ENCODE data around the gene SENP8. TPM values are rescaled to one million over a fixed set of nuclear protein-coding genes. Genes with fewer than 3 reads are reported as not detected.

The SENP8 gene
- total RNA-seq, 1 experiment from 2014 or later = 3.4 TPM

DNA sequence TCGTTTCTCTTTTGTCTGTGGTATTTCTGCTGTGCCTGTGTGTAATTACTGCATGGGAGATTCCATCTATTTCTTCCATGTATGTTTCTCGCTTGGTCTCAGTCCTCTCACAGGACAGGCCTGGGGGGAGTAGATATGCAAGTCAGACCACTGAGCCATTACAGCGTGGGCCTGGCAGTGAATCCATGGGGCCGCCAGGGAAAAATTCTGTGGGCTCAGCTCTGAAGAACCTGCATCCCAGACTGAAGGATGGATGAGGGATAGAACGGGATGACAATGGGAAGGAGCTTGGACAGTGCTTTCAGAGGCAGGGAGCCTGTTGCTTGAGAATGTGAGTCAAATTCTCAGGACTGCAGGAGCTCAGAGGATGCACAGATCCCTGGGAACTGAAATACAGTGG lies 54.6 kb downstream of the SENP8 start:
- BruUV-seq (replicated peaks) = no TSS peak
- H3K4me3 Mint-ChIP-seq (ENCODE audit: unreplicated experiment) = no peak overlapping the region
- no peak for DNase-seq
- H3K9me3 Mint-ChIP-seq (ENCODE audit: unreplicated experiment) = no peaks in the 10 kb centered on the region
- peaks cover 13% of the 10 kb centered on the region for H3K4me1 Mint-ChIP-seq (ENCODE audit: low read depth, unreplicated experiment)
- Histone ChIP-seq H3K4me3 (ENCODE audit: low read depth, low read length) (no peak overlapping the region), H3K36me3 (ENCODE audit: control insufficient read depth, insufficient read depth, low read length) (no peaks in the 10 kb centered on the region), H3K9me3 (no peaks in the 10 kb centered on the region), H3K4me1 (peaks cover 32% of the 10 kb centered on the region), H3K27me3 (replicated peaks; ENCODE audit: control insufficient read depth, insufficient read depth, low read length) (no peaks in the 10 kb centered on the region)
- H3K27ac Mint-ChIP-seq (ENCODE audit: unreplicated experiment) = no peak overlapping the region
- TF ChIP-seq, protein P1, sequence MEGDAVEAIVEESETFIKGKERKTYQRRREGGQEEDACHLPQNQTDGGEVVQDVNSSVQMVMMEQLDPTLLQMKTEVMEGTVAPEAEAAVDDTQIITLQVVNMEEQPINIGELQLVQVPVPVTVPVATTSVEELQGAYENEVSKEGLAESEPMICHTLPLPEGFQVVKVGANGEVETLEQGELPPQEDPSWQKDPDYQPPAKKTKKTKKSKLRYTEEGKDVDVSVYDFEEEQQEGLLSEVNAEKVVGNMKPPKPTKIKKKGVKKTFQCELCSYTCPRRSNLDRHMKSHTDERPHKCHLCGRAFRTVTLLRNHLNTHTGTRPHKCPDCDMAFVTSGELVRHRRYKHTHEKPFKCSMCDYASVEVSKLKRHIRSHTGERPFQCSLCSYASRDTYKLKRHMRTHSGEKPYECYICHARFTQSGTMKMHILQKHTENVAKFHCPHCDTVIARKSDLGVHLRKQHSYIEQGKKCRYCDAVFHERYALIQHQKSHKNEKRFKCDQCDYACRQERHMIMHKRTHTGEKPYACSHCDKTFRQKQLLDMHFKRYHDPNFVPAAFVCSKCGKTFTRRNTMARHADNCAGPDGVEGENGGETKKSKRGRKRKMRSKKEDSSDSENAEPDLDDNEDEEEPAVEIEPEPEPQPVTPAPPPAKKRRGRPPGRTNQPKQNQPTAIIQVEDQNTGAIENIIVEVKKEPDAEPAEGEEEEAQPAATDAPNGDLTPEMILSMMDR (IDR thresholded peaks at IDR 0.05; ENCODE audit: insufficient read depth in 1 of 2, low read depth in 1 of 2, low read length in 1 of 2, severe bottlenecking in 1 of 2, unreplicated experiment in 1 of 2) = no peak
- H3K27me3 Mint-ChIP-seq (ENCODE audit: insufficient read depth, unreplicated experiment) = no peaks in the 10 kb centered on the region
- H3K36me3 Mint-ChIP-seq (ENCODE audit: insufficient read depth, unreplicated experiment) = peaks cover 6% of the 10 kb centered on the region
- CTCF ChIA-PET = no interaction called here
- intact Hi-C loops (cut with micrococcal nuclease; ENCODE audit: unreplicated experiment) = no loop called here
- POLR2A ChIA-PET = no interaction called here

DNA sequence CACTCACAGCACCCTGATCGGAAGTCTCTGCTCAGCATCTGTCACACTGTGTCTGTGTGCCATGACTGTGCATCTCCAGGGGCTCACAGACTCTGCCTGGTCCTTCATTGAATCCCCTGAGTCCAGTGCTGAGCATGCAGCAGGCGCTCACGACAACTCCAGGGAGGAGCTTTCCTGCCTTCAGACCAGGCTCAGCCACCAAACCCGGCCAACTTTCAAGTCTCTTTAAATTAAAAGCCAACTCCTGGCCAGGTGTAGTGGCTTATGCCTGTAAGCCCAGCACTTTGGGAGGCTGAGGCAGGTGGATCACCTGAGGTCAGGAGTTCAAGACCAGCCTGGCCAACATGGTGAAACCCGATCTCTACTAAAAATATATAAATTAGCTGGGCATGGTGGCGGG lies 55.2 kb downstream of the SENP8 start:
- H3K27me3 Mint-ChIP-seq (ENCODE audit: insufficient read depth, unreplicated experiment) = no peaks in the 10 kb centered on the region
- no peaks in the 10 kb centered on the region for H3K9me3 ChIP-seq
- TF ChIP-seq, protein P1 (IDR thresholded peaks at IDR 0.05; ENCODE audit: insufficient read depth in 1 of 2, low read depth in 1 of 2, low read length in 1 of 2, severe bottlenecking in 1 of 2, unreplicated experiment in 1 of 2) = no peak
- H3K4me3 ChIP-seq (ENCODE audit: low read depth, low read length) = no peak overlapping the region
- H3K9me3 Mint-ChIP-seq (ENCODE audit: unreplicated experiment) = no peaks in the 10 kb centered on the region
- no peak for DNase-seq
- CTCF ChIA-PET = no interaction called here
- H3K36me3 Mint-ChIP-seq (ENCODE audit: insufficient read depth, unreplicated experiment) = peaks cover under 1% of the 10 kb centered on the region
- H3K4me1 ChIP-seq = peaks cover 26% of the 10 kb centered on the region
- POLR2A ChIA-PET = no interaction called here
- H3K27ac Mint-ChIP-seq (ENCODE audit: unreplicated experiment) = no peak overlapping the region
- intact Hi-C loops (cut with micrococcal nuclease; ENCODE audit: unreplicated experiment) = no loop called here
- H3K36me3 ChIP-seq (ENCODE audit: control insufficient read depth, insufficient read depth, low read length) = no peaks in the 10 kb centered on the region
- peaks cover 8% of the 10 kb centered on the region for H3K4me1 Mint-ChIP-seq (ENCODE audit: low read depth, unreplicated experiment)
- no TSS peak for BruUV-seq (replicated peaks)
- no peaks in the 10 kb centered on the region for H3K27me3 ChIP-seq (replicated peaks; ENCODE audit: control insufficient read depth, insufficient read depth, low read length)
- no peak overlapping the region for H3K4me3 Mint-ChIP-seq (ENCODE audit: unreplicated experiment)

DNA sequence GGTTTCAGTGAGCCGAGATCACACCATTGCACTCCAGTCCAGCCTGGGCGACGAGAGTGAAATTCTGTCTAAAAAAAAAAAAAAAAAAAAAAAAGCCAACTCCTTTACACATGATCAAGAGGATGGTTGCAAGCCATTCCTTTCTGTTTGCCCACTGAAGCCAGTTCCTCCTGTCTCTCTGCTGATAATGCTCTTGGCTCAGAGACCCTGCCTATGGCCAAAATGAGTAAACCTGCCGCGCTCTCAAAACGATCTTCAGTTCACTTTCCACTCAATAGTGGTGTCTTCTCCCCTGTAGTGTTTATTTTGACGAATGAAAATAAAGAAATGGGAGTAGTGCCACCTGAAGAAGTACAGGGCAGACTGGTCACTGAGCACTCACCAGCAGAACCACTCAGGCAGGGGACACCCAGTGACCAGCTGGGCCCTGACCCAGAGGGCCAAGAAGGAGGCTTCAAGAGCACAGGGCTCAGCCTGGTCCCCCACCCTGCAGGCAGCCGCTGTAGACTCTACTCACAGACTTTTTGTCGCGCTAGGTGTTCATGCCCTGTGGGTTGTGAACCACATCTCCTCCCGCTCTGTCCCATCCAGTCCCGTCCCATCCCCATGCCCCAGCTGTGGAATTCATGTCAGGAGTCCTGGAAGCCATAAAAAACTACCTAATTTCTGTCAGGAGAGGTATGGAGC lies 55.8 kb downstream of the SENP8 start:
- ChIA-PET CTCF (no interaction called here), POLR2A (no interaction called here)
- Mint-ChIP-seq H3K36me3 (ENCODE audit: insufficient read depth, unreplicated experiment) (no peaks in the 10 kb centered on the region), H3K27ac (ENCODE audit: unreplicated experiment) (no peak overlapping the region), H3K27me3 (ENCODE audit: insufficient read depth, unreplicated experiment) (no peaks in the 10 kb centered on the region), H3K4me1 (ENCODE audit: low read depth, unreplicated experiment) (peaks cover 8% of the 10 kb centered on the region), H3K4me3 (ENCODE audit: unreplicated experiment) (no peak overlapping the region), H3K9me3 (ENCODE audit: unreplicated experiment) (no peaks in the 10 kb centered on the region)
- DNase-seq = no peak
- no peaks in the 10 kb centered on the region for H3K9me3 ChIP-seq
- peaks cover 20% of the 10 kb centered on the region for H3K4me1 ChIP-seq
- no TSS peak for BruUV-seq (replicated peaks)
- no peaks in the 10 kb centered on the region for H3K36me3 ChIP-seq (ENCODE audit: control insufficient read depth, insufficient read depth, low read length)
- no peaks in the 10 kb centered on the region for H3K27me3 ChIP-seq (replicated peaks; ENCODE audit: control insufficient read depth, insufficient read depth, low read length)
- intact Hi-C loops (cut with micrococcal nuclease; ENCODE audit: unreplicated experiment) = no loop called here
- TF ChIP-seq, protein P1 (IDR thresholded peaks at IDR 0.05; ENCODE audit: insufficient read depth in 1 of 2, low read depth in 1 of 2, low read length in 1 of 2, severe bottlenecking in 1 of 2, unreplicated experiment in 1 of 2) = no peak
- no peak overlapping the region for H3K4me3 ChIP-seq (ENCODE audit: low read depth, low read length)

Measured in Caco-2 (cell line).